GM19043 (cell line): ENCODE data around the gene AMER2.

Experiments
- ATAC-seq: cut with Tn5 transposase; IDR thresholded peaks from one replicate; pipeline ENCODE4 v1.9.1; 2021; ENCODE audit warnings: low read depth; ENCODE audit not compliant: unreplicated experiment

AMER2 gene

GRCh38 chr13:25171517-25172302, at the start of gene AMER2:
Gene AMER2, minus strand, starts transcription at chr13:25172288. Its CDS starts 669 bp downstream, at chr13:25171619.
- no peak for ATAC-seq

GRCh38 chr13:25218019-25218418, 45.9 kb upstream of the AMER2 start:
- no peak for ATAC-seq

- no peak for ATAC-seq
Observed at GRCh38 chr13:25217023-25217885, 45.2 kb upstream of the AMER2 start.

GRCh38 chr13:25215253-25215575, 43.1 kb upstream of the AMER2 start:
- no peak for ATAC-seq

GRCh38 chr13:25214491-25215252, 42.6 kb upstream of the AMER2 start:
- ATAC-seq: no peak

- no peak for ATAC-seq
Observed at GRCh38 chr13:25213715-25214114, 41.6 kb upstream of the AMER2 start.

- no peak for ATAC-seq
Observed at GRCh38 chr13:25210842-25211569, 38.9 kb upstream of the AMER2 start.

- no peak for ATAC-seq
Observed at GRCh38 chr13:25207291-25207810, 35.3 kb upstream of the AMER2 start.

- ATAC-seq: no peak
Observed at GRCh38 chr13:25204863-25205262, 32.8 kb upstream of the AMER2 start.

GRCh38 chr13:25203127-25203740, 31.1 kb upstream of the AMER2 start:
- ATAC-seq: no peak

- no peak for ATAC-seq
Observed at GRCh38 chr13:25200783-25201182, 28.7 kb upstream of the AMER2 start.

- no peak for ATAC-seq
Observed at GRCh38 chr13:25198647-25199046, 26.6 kb upstream of the AMER2 start.

GRCh38 chr13:25196971-25197370, 24.9 kb upstream of the AMER2 start:
- no peak for ATAC-seq

- no peak for ATAC-seq
Observed at GRCh38 chr13:25192936-25193335, 20.8 kb upstream of the AMER2 start.

GRCh38 chr13:25192489-25192888, 20.4 kb upstream of the AMER2 start:
- ATAC-seq: no peak

- no peak for ATAC-seq
Observed at GRCh38 chr13:25192052-25192451, 20.0 kb upstream of the AMER2 start.

GRCh38 chr13:25190771-25191170, 18.7 kb upstream of the AMER2 start:
- no peak for ATAC-seq

- ATAC-seq: no peak
Observed at GRCh38 chr13:25190256-25190655, 18.2 kb upstream of the AMER2 start.

GRCh38 chr13:25187596-25187995, 15.5 kb upstream of the AMER2 start:
- ATAC-seq: no peak

GRCh38 chr13:25186187-25186586, 14.1 kb upstream of the AMER2 start:
- ATAC-seq: peak; percentile 43
